ENCODE results near the gene CCT7. TPM values are rescaled to one million over a fixed set of nuclear protein-coding genes. Genes with fewer than 3 reads are reported as not detected.

Gene CCT7
- total RNA-seq, 1 donor from 2014 or later = 218 TPM

DNA sequence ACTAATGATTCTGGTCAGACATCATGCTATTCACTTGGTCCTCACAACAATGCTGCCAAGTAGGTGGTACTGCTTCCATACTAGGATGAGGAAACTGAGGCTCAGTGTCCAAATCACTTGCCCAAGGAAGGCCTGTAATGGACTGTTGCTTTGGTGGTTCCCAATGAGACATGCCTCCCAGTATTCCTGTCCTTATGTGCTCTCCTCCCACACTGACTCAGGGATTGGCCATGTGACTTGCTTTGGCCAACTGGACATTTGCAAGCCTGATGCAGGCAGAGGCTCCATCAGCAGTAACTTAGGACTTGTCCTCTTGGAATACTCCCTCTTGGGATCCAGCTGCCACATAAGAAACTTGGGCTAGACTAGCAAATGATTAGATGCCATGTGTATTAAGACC lies 47.1 kb downstream of the CCT7 start:
- TF ChIP-seq, protein P1, sequence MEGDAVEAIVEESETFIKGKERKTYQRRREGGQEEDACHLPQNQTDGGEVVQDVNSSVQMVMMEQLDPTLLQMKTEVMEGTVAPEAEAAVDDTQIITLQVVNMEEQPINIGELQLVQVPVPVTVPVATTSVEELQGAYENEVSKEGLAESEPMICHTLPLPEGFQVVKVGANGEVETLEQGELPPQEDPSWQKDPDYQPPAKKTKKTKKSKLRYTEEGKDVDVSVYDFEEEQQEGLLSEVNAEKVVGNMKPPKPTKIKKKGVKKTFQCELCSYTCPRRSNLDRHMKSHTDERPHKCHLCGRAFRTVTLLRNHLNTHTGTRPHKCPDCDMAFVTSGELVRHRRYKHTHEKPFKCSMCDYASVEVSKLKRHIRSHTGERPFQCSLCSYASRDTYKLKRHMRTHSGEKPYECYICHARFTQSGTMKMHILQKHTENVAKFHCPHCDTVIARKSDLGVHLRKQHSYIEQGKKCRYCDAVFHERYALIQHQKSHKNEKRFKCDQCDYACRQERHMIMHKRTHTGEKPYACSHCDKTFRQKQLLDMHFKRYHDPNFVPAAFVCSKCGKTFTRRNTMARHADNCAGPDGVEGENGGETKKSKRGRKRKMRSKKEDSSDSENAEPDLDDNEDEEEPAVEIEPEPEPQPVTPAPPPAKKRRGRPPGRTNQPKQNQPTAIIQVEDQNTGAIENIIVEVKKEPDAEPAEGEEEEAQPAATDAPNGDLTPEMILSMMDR (IDR thresholded peaks at IDR 0.05; ENCODE audit: unreplicated experiment) = no peak
- Mint-ChIP-seq H3K4me1 (peaks cover 5% of the 10 kb centered on the region), H3K4me3 (no peak overlapping the region), H3K9me3 (no peaks in the 10 kb centered on the region), H3K36me3 (no peaks in the 10 kb centered on the region), H3K27ac (no peak overlapping the region), H3K27me3 (ENCODE audit: low read depth) (peaks cover 69% of the 10 kb centered on the region)
- no peak for DNase-seq (ENCODE audit: low spot score in 2 of 2, unreplicated experiment in 2 of 2)

DNA sequence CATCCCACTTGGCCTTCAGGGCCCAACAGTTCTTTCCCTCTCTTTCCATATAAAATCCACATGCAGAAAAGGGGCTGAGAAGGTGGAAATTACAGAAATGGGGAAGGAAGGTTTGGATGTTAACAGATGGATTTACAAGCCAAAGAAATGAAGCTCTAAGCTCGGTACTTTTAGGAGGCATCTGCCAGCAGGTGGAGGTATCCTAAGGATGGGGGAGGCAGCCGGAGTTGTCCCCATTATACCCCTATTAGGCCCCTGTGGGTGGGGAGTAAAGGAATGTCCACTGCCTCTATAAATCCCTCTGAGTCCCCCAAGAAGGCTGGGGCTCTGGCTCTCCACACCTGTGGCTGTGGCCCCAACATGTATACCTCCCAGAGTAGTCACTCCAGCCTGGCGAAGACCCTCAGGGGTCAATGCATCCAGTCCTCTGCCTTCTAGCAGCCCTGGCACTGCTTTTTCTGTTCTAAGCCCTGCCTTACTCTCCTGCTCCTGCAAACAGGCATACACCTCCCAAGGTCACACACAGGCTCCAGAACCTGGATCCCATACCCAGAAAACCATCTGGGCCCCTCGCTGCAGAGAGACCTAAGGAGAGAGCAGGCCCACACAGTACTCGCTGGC lies 48.9 kb downstream of the CCT7 start:
- DNase-seq (ENCODE audit: low spot score in 2 of 2, unreplicated experiment in 2 of 2) = no peak

DNA sequence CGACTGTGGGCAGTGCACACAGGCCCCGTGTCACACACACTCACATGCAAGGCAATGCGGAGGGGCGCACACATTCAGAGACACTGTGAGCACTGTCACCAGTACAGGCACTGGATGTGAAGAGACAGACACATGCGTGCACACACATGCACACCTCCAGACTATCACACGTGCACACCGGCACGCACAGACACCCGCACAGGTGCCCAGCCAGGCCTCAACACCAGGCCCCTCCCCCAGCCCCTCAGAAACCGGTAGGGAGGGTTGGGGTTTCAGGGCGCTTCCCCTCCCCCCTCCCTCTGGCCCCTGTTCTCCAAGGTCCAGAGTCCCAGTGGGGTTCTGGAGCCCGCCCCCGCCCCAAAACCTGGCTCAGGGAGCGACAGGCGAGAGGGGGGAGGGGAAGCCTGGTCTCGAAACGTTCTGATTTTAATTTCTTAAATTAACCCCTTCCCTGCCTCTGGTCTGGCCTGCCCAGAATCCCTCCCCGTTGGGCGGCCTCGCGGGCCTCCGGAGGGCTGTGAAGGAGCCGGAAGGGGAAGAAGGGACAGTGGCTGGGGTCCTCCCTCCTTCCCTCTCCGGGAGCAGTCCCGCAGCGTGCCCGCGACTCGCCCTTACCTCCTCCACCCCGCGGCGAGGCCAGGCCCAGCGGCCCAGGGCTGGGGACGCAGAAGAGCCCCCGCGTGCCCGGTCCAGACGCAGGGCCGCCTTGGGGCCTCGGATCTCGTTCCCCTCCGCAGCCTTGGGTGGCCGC lies 49.6 kb downstream of the CCT7 start:
- Mint-ChIP-seq H3K27me3 (ENCODE audit: low read depth) (peaks cover 75% of the 10 kb centered on the region), H3K36me3 (no peaks in the 10 kb centered on the region), H3K9me3 (no peaks in the 10 kb centered on the region), H3K4me3 (peak overlapping the region; percentile 68), H3K27ac (no peak overlapping the region), H3K4me1 (peaks cover 5% of the 10 kb centered on the region)
- TF ChIP-seq, protein P1 (IDR thresholded peaks at IDR 0.05; ENCODE audit: unreplicated experiment) = no peak
- no peak for DNase-seq (ENCODE audit: low spot score in 2 of 2, unreplicated experiment in 2 of 2)

More for the DNA sequence above, 48.9 kb downstream of the CCT7 start:
- Mint-ChIP-seq H3K4me1 (peaks cover 5% of the 10 kb centered on the region), H3K36me3 (no peaks in the 10 kb centered on the region), H3K27ac (no peak overlapping the region), H3K4me3 (peak overlapping the region; percentile 68), H3K27me3 (ENCODE audit: low read depth) (peaks cover 75% of the 10 kb centered on the region), H3K9me3 (no peaks in the 10 kb centered on the region)
- TF ChIP-seq, protein P1 (IDR thresholded peaks at IDR 0.05; ENCODE audit: unreplicated experiment) = no peak

DNA sequence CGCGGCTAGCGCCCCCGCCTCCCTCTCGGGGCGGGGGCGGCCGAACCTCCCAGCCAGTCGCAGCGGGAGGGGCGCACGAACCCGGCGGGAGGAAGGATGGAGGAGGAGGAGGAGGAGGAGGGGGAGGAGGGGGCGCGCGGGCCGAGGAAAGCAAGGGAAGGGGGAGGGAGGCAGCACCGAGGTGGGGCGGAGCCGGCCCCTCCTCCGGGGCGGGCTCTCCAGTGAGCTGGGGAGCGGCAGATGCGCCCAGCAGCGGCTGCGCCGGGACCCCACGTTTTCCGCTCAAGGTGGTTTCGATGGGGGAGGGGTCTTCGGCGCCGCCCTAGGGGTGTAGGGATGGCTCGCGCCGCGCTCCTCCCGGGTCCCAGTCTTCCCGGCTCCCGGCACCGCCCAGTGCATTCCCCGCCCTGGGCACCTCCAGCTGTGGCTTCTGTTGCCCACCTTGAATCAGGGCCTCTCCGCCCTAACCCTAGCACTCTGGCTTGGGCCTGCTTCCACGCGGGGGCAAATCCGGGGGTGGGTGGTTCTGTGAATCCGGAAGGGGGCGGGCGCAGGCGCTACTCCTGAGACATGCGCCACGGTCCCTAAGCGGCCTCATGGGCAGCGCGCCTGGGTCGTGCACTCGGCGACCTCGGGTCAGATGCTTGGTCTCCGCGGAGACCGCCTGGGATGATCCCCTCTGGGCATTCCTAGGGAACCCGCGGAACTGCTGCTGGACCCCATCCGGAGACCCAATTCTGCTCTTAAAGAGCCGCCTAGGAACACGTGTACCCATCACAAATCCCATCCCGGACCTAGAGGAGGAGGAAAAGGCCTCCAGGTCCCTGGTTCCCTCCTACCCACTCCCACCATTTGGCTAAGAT lies 50.4 kb downstream of the CCT7 start, which contains the start of gene FBXO41:
Gene FBXO41, minus strand, starts transcription at position 183 of the 863 bp plus-strand sequence. CDS start 14,848 bp downstream, outside the sequence.
- Mint-ChIP-seq H3K36me3 (no peaks in the 10 kb centered on the region), H3K27ac (no peak within 1 kb of the TSS), H3K4me1 (peaks cover 5% of the 10 kb centered on the region), H3K9me3 (no peaks in the 10 kb centered on the region), H3K4me3 (peak within 1 kb of the TSS; percentile 68), H3K27me3 (ENCODE audit: low read depth) (peaks cover 75% of the 10 kb centered on the region)
- DNase-seq (ENCODE audit: low spot score in 2 of 2, unreplicated experiment in 2 of 2) = peak in 1 of 2 experiments; percentile 44
- TF ChIP-seq, protein P1 (IDR thresholded peaks at IDR 0.05; ENCODE audit: unreplicated experiment) = no peak

DNA sequence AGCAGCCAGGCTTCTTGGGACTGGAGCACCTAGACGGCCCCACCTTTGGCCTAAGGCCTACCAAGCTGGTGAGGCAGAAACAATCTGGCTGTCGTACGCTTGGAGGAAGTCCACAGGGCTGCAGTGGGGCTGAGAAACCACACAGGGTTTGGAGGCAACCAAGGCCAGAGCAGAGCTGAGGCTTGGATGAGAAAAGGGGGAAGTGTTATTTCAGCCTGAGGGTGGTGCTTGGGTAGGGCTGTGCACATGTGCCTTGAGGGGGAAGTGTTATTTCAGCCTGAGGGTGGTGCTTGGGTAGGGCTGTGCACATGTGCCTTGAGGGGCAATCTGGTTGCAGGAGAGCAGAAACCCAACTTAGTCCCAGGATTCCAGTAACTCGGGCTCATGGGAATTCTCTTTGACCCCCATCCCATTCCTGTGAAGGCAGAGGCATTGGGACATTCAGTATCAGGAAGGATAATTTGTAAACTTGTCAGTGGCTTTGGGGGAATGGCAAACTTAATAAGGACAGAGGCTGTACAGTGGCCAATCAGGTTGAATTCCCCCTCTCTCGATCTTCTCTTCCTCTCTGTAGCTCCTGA lies 51.1 kb downstream of the CCT7 start:
- TF ChIP-seq, protein P1 (IDR thresholded peaks at IDR 0.05; ENCODE audit: unreplicated experiment) = no peak
- peaks cover 5% of the 10 kb centered on the region for H3K4me1 Mint-ChIP-seq
- no peaks in the 10 kb centered on the region for H3K9me3 Mint-ChIP-seq
- H3K27ac Mint-ChIP-seq = no peak overlapping the region
- H3K27me3 Mint-ChIP-seq (ENCODE audit: low read depth) = peaks cover 79% of the 10 kb centered on the region
- H3K4me3 Mint-ChIP-seq = peak overlapping the region; percentile 49
- DNase-seq (ENCODE audit: low spot score in 2 of 2, unreplicated experiment in 2 of 2) = no peak
- no peaks in the 10 kb centered on the region for H3K36me3 Mint-ChIP-seq

Data from mesothelial cell of epicardium (in vitro differentiated cells).